Progenitor cell of endocrine pancreas (in vitro differentiated cells): ENCODE measurements around the gene GLT6D1. TPM values are rescaled to one million over a fixed set of nuclear protein-coding genes. Genes with fewer than 3 reads are reported as not detected.

ENCODE experiments used
- DNase-seq: peaks from one replicate; pipeline ENCODE4 v3.0.0; 2021; ENCODE audit warnings: low spot score; ENCODE audit not compliant: unreplicated experiment
- H3K27ac Mint-ChIP-seq: 2 replicates; pipeline ENCODE4 v1.8.0; 2021; ENCODE audit warnings: mild to moderate bottlenecking, moderate library complexity, mixed read lengths
- H3K27me3 Mint-ChIP-seq: 2 replicates; pipeline ENCODE4 v1.8.0; 2021; ENCODE audit warnings: mixed read lengths
- H3K36me3 Mint-ChIP-seq: 2 replicates; pipeline ENCODE4 v1.8.0; 2022; ENCODE audit warnings: mixed read lengths; ENCODE audit not compliant: insufficient read depth
- H3K4me1 Mint-ChIP-seq: 2 replicates; pipeline ENCODE4 v1.8.0; 2021; ENCODE audit warnings: low read depth, mixed read lengths
- H3K4me3 Mint-ChIP-seq: 2 replicates; pipeline ENCODE4 v1.8.0; 2021; ENCODE audit warnings: low read depth, mild to moderate bottlenecking, moderate library complexity, mixed read lengths
- H3K9me3 Mint-ChIP-seq: 2 replicates; pipeline ENCODE4 v1.8.0; 2021; ENCODE audit warnings: low read depth, mixed read lengths
- total RNA-seq: library from RNA; stranded (reverse); gene quantifications from 2 replicates; pipeline ENCODE4 v1.2.1, GENCODE V29; 2021
- TF ChIP-seq, protein P1 (sequence below): fragments of 200-600 bp; sonication (generic); IDR thresholded peaks from one replicate; pipeline ENCODE4 v1.5.0; 2021; ENCODE audit warnings: antibody characterized with exemption, mild to moderate bottlenecking; ENCODE audit not compliant: unreplicated experiment

Gene GLT6D1
- total RNA-seq, 1 donor from 2014 or later, result not detected

DNA sequence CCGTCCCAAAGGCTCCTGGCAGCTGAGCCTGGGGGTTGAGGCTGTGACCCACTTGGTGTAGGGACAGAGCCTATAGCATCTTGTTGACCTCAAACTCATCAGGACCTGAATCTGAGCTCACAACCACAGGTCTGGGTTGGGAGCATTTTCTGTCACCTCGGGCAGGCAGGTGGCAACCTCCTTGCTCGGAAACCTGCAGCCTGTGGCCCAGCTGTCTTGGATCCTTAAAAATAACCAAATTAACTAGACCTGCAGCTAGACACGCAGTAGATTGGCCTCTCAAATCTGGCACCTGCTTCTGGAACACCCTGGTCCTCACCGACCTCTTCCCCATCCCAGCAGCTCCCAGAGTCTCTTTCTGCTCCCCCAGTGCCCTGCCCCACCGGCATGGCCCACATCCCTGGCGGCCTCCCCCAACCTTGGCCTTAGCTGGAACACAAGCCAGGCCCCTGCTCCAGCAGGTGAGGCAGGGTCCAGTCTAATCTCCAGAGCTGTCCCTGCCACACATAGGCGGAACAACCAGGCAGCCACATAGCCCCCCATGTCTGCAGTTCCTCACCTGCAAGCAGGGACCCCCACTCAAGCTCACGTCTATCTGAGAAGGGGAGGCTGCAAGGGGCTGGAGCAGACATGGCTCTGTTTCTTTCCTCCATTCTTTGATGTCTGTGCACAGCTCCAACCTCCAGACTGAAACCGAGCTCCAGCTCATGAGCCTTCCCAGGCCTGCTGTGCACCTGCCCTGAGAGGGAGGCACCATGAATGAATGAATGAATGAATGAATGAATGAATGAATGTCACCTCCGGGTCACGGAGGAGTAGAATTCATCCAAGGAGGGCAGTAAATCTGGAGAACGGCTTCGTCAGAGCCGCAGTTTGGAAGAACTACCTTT is 49.5 kb downstream of the GLT6D1 start:
- Mint-ChIP-seq H3K4me1 (no peaks in the 10 kb centered on the region), H3K36me3 (no peaks in the 10 kb centered on the region), H3K9me3 (peaks cover 1% of the 10 kb centered on the region), H3K4me3 (no peak overlapping the region), H3K27me3 (peaks cover 7% of the 10 kb centered on the region), H3K27ac (no peak overlapping the region)
- TF ChIP-seq, protein P1, sequence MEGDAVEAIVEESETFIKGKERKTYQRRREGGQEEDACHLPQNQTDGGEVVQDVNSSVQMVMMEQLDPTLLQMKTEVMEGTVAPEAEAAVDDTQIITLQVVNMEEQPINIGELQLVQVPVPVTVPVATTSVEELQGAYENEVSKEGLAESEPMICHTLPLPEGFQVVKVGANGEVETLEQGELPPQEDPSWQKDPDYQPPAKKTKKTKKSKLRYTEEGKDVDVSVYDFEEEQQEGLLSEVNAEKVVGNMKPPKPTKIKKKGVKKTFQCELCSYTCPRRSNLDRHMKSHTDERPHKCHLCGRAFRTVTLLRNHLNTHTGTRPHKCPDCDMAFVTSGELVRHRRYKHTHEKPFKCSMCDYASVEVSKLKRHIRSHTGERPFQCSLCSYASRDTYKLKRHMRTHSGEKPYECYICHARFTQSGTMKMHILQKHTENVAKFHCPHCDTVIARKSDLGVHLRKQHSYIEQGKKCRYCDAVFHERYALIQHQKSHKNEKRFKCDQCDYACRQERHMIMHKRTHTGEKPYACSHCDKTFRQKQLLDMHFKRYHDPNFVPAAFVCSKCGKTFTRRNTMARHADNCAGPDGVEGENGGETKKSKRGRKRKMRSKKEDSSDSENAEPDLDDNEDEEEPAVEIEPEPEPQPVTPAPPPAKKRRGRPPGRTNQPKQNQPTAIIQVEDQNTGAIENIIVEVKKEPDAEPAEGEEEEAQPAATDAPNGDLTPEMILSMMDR, result no peak
- no peak for DNase-seq

DNA sequence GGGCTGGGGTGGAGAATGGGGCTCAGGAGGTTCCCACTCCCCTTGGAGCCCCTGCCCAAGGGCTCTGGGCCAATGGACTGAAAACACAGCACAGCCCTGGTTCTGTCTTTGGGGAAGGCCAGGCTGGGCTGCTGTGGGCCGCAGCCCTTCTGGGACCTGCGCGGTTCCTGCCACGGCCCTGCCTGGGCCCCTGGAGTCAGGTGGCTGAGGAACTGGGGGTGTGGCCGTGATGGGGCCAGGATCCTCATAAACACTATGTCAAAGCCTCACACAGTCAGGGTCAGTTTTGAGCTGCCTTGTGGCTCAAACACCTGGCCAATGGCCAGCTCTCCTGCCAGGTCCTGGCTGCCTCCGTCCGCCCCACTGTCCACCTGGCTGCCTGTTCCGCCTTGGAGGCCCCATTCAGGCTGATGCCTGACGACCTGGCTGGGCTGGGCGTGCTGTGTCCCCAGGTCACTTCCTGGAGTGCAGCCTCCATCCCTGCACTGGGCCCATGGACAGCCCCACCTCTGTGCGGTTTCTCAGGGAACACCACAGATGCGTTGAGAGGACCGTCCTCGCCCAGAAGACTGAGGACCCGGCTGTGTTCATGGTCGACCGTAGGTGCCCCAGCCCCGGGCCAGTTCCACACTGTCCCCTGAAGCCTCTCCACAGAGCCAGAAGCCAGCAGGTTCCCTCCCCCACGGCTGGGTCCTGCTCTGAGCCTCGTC is 50.3 kb downstream of the GLT6D1 start:
- Mint-ChIP-seq H3K27ac (no peak overlapping the region), H3K27me3 (peaks cover 7% of the 10 kb centered on the region), H3K36me3 (no peaks in the 10 kb centered on the region), H3K4me1 (no peaks in the 10 kb centered on the region), H3K4me3 (no peak overlapping the region), H3K9me3 (no peaks in the 10 kb centered on the region)
- TF ChIP-seq, protein P1, result no peak
- no peak for DNase-seq

DNA sequence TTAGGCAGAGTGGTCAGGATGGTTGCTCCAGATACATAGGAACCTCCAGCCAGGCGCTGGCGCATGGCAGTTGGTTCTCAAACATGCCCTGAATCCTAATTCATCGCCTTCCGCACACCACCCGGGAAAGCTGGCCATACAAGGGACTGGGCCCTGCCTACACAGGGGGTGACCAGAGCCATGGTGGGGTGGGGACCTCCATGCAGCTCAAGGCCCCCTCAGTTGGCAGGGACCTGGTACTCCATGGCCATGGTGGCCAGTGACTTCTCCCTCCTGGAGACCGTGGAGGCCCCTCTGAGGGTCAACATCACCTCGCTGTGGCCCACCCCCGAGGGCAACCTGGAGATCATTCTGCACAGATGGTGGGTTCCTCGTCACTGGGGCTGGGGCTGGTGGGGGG is 51.0 kb downstream of the GLT6D1 start:
- DNase-seq, result no peak
- no peaks in the 10 kb centered on the region for H3K4me1 Mint-ChIP-seq
- H3K9me3 Mint-ChIP-seq, result no peaks in the 10 kb centered on the region
- peaks cover 4% of the 10 kb centered on the region for H3K27me3 Mint-ChIP-seq
- H3K4me3 Mint-ChIP-seq, result no peak overlapping the region
- H3K36me3 Mint-ChIP-seq, result no peaks in the 10 kb centered on the region
- TF ChIP-seq, protein P1, result no peak
- no peak overlapping the region for H3K27ac Mint-ChIP-seq

DNA sequence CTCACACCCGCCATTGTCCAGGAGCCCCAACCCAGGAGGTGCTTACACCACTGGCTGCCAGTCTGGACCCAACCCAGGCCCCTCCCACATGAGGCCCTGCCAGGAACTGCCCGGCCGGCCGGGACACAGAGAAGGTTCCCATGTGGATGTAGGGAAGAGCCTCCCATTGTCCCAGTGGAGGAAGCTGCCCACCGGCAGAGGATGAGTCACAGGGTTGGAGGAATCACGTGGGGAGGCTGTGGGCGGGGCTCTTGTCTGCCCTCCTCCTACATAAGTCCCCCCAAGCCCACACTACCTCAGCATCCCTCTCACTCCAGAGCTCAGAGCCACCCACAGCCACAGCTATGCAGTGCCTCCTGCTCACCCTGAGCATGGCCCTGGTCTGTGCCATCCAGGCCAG is 51.7 kb downstream of the GLT6D1 start:
- H3K27me3 Mint-ChIP-seq, result peaks cover 4% of the 10 kb centered on the region
- no peaks in the 10 kb centered on the region for H3K36me3 Mint-ChIP-seq
- no peak for DNase-seq
- H3K27ac Mint-ChIP-seq, result no peak overlapping the region
- TF ChIP-seq, protein P1, result no peak
- no peaks in the 10 kb centered on the region for H3K9me3 Mint-ChIP-seq
- H3K4me1 Mint-ChIP-seq, result no peaks in the 10 kb centered on the region
- no peak overlapping the region for H3K4me3 Mint-ChIP-seq

DNA sequence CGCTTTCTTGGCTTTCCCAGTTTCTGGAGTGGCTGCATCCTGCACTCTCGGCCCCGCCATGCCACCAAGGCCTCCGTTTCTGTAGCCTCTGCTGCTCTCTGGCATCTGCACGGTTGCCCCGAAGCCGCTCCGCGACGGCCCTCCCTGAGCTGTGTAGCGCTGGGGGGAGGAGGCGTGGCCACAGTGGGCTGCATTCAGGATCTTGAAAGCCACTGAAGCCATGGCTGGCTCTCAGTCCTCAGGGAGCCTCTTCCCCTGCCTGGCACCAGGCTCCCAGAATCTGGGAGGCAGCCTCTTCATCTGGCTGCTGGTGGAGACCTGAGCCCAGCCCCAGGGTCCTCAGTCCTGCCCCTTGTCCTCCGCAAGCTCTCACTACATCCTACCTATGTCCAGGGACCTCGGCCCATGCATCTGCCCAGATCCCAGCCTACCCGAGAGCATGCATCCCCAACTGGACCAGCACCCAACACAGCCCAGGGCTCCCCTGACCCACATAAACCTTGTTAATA is 52.7 kb downstream of the GLT6D1 start:
- no peak for DNase-seq

More for the DNA sequence above, 52.7 kb downstream of the GLT6D1 start:
- no peaks in the 10 kb centered on the region for H3K9me3 Mint-ChIP-seq
- H3K27me3 Mint-ChIP-seq, result peaks cover 10% of the 10 kb centered on the region
- no peak overlapping the region for H3K4me3 Mint-ChIP-seq
- H3K36me3 Mint-ChIP-seq, result no peaks in the 10 kb centered on the region
- TF ChIP-seq, protein P1, result no peak
- H3K27ac Mint-ChIP-seq, result no peak overlapping the region
- H3K4me1 Mint-ChIP-seq, result no peaks in the 10 kb centered on the region
